Prostate gland (tissue), 2 donors: ENCODE results near the gene WNT16. TPM values are rescaled to one million over a fixed set of nuclear protein-coding genes. Genes with fewer than 3 reads are reported as not detected.
A peak's percentile ranks its signal among the peaks of the same experiment; 100 is the strongest.

Experiments used
- DNase-seq: peaks from one replicate; pipeline ENCODE4 v3.0.0-alpha.2; 2019; ENCODE audit warnings: low spot score
- H3K27ac ChIP-seq, 2 donors: fragments of 200-600 bp; sonication (generic); 2 replicates each; pipeline ENCODE4 v1.5.1; 2017 to 2019
- H3K27me3 ChIP-seq: fragments of 200-600 bp; sonication (generic); replicated peaks from 2 replicates; pipeline ENCODE4 v1.5.1; 2019; ENCODE audit not compliant: insufficient read depth
- H3K36me3 ChIP-seq, 2 donors: fragments of 200-600 bp; sonication (generic); 1 replicate in 1 of 2; 2 replicates in 1 of 2; pipeline versions ENCODE4 v1.5.1 to v1.8.1; 2017 to 2019
- H3K4me1 ChIP-seq: fragments of 200-600 bp; sonication (generic); replicated peaks from 2 replicates; pipeline ENCODE4 v1.5.1; 2019
- H3K4me3 ChIP-seq, 2 donors: fragments of 200-600 bp; sonication (generic); 2 replicates each; pipeline ENCODE4 v1.5.1; 2017 to 2019
- H3K9me3 ChIP-seq: fragments of 200-600 bp; sonication (generic); 2 replicates; pipeline ENCODE4 v1.5.1; 2017
- CTCF ChIP-seq, 4 experiments: fragments of 200-600 bp in 2 of 4; fragments of 450-650 bp in 2 of 4; sonication (generic) in 2 of 4; IDR thresholded peaks; 1 replicate in 3 of 4; 2 replicates in 1 of 4; pipeline ENCODE4 v1.5.1; 2016 to 2019; ENCODE audit warnings: antibody characterized with exemption in 4 of 4, mild to moderate bottlenecking in 2 of 4, moderate library complexity in 2 of 4
- POLR2A ChIP-seq: fragments of 450-650 bp; IDR thresholded peaks from one replicate; pipeline ENCODE4 v1.6.1; 2016; ENCODE audit warnings: antibody characterized with exemption, mild to moderate bottlenecking
- POLR2AphosphoS5 ChIP-seq: sonication (generic); formaldehyde crosslinking; IDR thresholded peaks from one replicate; pipeline ENCODE4 v1.6.1; 2017; ENCODE audit warnings: antibody characterized with exemption
- WGBS: methylation state at CpG from one replicate; pipeline ENCODE4 v1.1.5; 2018; 5-methylcytosine and 5-hydroxymethylcytosine counted together
- intact Hi-C: fragments of 100-400 bp; cut with DNase I; formaldehyde crosslinking; loops from one replicate; pipeline ENCODE4 v1.14.2; 2022
- total RNA-seq, 2 donors: library from RNA; depleted of rRNA; stranded (reverse); fragments of >200 nt; gene quantifications; one replicate each; pipeline ENCODE4 v1.1.0, GENCODE V29; 2016

WNT16 gene
- total RNA-seq, 2 donors from 2014 or later, result 0.23 to 1.1 TPM

DNA sequence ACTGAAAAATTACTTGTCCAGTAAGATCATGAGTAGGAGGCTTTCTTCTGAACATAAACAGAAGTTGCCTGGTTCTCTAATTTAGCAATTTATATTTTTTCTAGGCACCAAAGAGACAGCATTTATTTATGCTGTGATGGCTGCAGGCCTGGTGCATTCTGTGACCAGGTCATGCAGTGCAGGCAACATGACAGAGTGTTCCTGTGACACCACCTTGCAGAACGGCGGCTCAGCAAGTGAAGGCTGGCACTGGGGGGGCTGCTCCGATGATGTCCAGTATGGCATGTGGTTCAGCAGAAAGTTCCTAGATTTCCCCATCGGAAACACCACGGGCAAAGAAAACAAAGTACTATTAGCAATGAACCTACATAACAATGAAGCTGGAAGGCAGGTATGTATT, 2.8 kb downstream of the WNT16 start:
- peaks cover 11% of the 10 kb centered on the region for H3K27me3 ChIP-seq
- no peaks in the 10 kb centered on the region for H3K9me3 ChIP-seq
- TF ChIP-seq POLR2AphosphoS5, result no peak
- no peak for TF ChIP-seq CTCF (IDR thresholded peaks at IDR 0.05)
- intact Hi-C loops, result no loop called here
- no peak overlapping the region for H3K4me3 ChIP-seq
- H3K36me3 ChIP-seq, result no peaks in the 10 kb centered on the region
- H3K27ac ChIP-seq, result no peak overlapping the region
- DNase-seq, result no peak
- 82% methylated on average over 5 of the region's 5 CpGs for WGBS
- no peaks in the 10 kb centered on the region for H3K4me1 ChIP-seq

GRCh38 chr7:121334376-121334775, 5.6 kb downstream of the WNT16 start:
- intact Hi-C loops, result no loop called here
- no peak for DNase-seq
- Histone ChIP-seq H3K4me1 (no peaks in the 10 kb centered on the region), H3K4me3 (no peak overlapping the region), H3K27me3 (peaks cover 3% of the 10 kb centered on the region), H3K9me3 (no peaks in the 10 kb centered on the region), H3K36me3 (no peaks in the 10 kb centered on the region), H3K27ac (no peak overlapping the region)
- 95% methylated on average over 4 of the region's 4 CpGs for WGBS
- TF ChIP-seq POLR2A (no peak), POLR2AphosphoS5 (no peak), CTCF (IDR thresholded peaks at IDR 0.05) (no peak)

DNA sequence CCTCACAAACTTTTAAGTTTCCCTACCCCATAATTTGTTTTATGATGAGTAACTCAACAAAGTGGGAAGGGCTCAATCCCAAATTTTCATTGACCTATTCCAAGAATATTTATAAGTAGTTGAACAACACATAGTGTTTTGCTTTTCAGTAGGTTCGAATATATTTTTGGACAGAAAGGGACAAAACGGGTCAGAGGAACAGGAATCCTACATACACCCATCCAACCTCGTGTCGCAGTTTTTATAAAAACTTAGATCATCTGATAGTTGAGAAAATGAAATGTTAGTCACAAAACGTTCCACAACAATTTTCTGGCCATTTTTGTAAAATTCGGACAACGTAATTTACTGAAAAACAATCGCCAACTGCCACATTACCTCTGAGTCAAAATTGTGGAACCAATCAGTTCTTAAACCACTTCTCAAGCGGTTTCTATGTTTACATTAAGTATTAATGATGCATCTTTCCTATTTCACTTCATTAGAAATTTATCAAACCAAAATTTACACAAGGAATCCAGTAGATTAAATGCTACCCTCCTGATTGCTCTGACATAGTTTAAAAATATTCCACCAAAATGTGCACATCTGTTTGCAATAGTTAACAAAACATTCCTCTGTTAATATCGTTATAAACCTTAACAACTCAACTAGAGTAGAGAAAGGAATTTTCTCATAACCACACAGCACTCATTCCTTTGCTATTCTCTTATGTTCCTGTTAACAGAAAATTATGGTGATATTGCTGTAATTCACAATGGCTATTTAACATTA, 6.3 kb downstream of the WNT16 start:
- Histone ChIP-seq H3K27ac (no peak overlapping the region), H3K36me3 (no peaks in the 10 kb centered on the region), H3K4me1 (no peaks in the 10 kb centered on the region), H3K27me3 (no peaks in the 10 kb centered on the region), H3K4me3 (no peak overlapping the region), H3K9me3 (no peaks in the 10 kb centered on the region)
- TF ChIP-seq POLR2AphosphoS5 (no peak), POLR2A (no peak), CTCF (IDR thresholded peaks at IDR 0.05) (no peak)
- DNase-seq, result no peak
- intact Hi-C loops, result no loop called here
- 82% methylated on average over 10 of the region's 10 CpGs for WGBS

DNA sequence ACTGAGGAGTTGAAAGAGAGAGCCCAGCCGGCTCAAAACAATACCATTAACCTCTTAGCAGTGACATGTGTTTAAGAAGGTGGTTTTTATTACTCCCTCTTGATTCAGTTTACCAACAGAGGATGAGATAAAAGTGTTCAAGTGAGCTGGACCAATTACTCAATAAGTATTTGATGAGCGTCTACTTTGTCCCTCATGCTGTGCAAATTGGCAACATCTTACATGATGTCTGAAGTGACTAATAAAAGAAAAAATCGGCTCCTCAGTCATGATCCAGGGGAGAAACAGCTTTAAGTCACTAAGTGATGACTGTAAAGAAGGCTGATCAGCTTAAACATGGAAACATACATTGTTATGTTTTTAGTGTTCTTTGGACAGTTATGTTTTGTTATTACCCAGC, 7.8 kb downstream of the WNT16 start:
- intact Hi-C loops, result no loop called here
- TF ChIP-seq POLR2AphosphoS5 (no peak), POLR2A (no peak), CTCF (IDR thresholded peaks at IDR 0.05) (no peak)

GRCh38 chr7:121337398-121337797, 8.6 kb downstream of the WNT16 start:
- DNase-seq, result no peak
- Histone ChIP-seq H3K9me3 (no peaks in the 10 kb centered on the region), H3K27me3 (no peaks in the 10 kb centered on the region), H3K36me3 (no peaks in the 10 kb centered on the region), H3K27ac (no peak overlapping the region), H3K4me1 (no peaks in the 10 kb centered on the region), H3K4me3 (no peak overlapping the region)
- TF ChIP-seq POLR2A, result no peak
- peak in 1 of 4 experiments; percentile 15 for TF ChIP-seq CTCF (IDR thresholded peaks at IDR 0.05)
- TF ChIP-seq POLR2AphosphoS5, result no peak
- intact Hi-C loops, result no loop called here
- 28% methylated on average over 3 of the region's 3 CpGs for WGBS

More for the DNA sequence above, 7.8 kb downstream of the WNT16 start:
- H3K4me3 ChIP-seq, result no peak overlapping the region
- DNase-seq, result no peak
- H3K27me3 ChIP-seq, result no peaks in the 10 kb centered on the region
- no peaks in the 10 kb centered on the region for H3K9me3 ChIP-seq
- no peaks in the 10 kb centered on the region for H3K36me3 ChIP-seq
- H3K27ac ChIP-seq, result no peak overlapping the region
- no peaks in the 10 kb centered on the region for H3K4me1 ChIP-seq
- WGBS, result 74% methylated on average over 3 of the region's 3 CpGs
